T-helper 2 cell (primary cell): ENCODE data around the gene ECSCR.

Experiments
- DNase-seq, 5 experiments: peaks; one replicate each; pipeline versions ENCODE4 v3.0.0 to v3.0.0-alpha.2; 2012 to 2022

ECSCR gene

DNA sequence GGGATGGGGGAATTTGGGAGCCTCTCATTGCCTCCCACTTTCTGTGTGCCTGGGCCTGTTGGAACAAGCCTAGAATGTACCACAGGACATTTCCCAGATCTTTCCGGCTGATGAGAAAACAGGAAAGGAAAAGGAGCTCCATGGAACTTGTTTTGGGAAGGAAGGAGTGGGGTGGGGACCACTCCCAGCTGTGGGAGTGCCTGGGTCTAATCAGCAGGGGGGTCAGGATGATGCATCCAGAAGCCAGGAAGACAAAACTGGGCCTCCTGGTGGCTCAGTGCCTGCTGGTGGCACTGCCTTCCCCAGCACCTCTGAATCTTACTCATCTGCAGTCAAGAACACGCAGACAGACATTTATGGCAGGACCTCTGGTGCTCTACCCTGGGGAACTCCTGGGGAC lies 11.0 kb upstream of the ECSCR start:
- DNase-seq, result no peak

DNA sequence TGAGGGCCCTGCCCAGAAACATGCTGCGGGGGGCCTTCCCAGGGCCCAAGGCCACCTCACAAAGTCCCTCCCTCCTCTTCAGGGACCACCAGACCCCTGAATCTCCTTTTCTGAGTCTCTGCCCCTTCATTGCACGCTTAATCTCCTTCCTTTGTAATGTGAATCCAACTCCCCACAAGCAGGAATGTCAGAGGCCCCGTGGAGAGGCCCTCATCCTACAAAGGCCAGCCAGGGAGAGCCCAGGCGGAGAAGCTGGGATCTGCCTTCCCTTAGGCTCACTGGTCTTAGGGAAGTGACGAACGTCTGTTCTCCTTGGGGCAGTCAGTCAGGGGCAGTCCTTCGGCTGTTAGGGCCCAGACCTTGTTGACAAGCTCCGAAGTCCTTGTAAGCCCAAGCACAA lies 10.6 kb upstream of the ECSCR start:
- DNase-seq, result no peak

DNA sequence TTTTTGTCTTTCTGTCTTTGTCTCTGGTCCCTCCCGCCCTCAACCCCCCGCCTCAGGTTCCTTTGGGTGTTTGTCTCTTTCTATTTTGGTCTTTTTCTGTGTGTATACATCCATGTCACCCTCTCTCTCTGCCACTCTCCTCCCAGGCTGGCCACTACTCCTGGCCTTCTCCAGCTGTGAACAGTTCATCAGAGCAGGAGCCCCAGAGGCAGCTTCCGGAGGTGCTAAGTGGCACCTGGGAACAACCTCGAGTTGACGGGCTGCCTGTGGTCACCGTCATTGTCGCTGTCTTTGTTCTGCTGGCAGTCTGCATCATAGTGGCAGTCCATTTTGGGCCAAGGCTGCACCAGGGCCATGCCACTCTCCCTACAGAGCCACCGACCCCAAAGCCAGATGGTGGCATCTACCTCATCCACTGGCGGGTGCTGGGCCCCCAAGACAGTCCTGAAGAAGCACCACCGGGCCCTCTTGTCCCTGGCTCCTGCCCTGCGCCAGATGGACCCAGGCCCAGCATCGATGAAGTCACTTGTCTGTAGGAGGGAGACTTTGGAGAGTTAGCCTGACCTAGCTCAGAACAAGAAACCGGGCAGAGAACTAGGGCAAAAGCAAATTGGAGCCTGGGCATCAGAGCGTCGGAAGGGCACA lies 10.0 kb upstream of the ECSCR start:
- DNase-seq, result no peak

DNA sequence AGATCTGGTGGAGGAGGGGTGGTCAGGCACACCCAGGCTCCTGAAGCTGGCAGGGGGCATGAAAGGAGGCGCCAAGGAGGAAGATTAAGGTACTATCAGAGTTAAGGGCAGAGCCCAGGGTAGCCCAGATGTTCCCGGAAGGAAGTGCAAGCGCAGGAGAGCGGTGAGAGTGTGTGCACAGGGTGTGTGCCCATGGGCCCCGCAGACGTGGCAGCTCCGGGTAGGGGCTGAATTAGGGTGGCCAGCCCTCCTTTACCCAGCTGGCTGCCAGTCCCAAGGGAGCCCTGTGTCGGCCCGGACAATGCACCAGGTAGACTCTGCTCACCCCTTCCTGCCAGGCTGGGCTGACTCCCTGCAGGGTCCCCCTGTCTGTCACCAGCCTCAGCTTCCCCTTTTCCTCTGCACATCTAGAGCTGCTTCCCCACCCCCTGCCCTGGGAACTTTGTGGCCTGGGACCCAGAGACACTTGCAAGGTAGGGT lies 8.3 kb upstream of the ECSCR start, which contains the start of gene SMIM33:
Gene SMIM33, plus strand, starts transcription at position 184 of the 480 bp plus-strand sequence. Its CDS starts 118 bp downstream, at position 302.
- peak in 3 of 5 experiments; percentile 21 to 71 (median 46) for DNase-seq

DNA sequence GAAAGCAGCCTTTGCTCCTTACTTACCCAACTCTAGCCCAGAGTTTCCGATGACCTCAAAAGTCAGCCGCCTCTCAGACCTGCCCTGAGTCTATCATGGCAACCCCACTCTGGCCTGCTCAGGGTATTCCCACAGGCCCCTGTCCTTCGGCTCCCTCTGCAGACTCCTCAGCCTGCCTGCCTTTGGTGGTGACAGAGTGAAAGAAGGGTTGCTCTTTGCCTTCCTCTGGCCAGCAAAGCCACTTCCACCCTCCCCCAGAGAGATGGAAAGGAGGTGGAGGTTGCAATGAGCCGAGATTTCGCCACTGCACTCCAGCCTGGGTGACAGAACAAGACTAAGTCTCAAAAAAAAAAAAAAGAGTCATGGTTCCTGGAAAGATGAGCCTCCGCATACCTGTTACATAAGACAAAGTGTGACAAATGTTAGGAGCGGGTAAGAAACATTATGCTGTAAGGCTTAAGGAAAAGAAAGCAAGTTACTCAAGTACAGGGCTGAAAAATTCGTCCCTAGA lies 5.9 kb upstream of the ECSCR start:
- no peak for DNase-seq

DNA sequence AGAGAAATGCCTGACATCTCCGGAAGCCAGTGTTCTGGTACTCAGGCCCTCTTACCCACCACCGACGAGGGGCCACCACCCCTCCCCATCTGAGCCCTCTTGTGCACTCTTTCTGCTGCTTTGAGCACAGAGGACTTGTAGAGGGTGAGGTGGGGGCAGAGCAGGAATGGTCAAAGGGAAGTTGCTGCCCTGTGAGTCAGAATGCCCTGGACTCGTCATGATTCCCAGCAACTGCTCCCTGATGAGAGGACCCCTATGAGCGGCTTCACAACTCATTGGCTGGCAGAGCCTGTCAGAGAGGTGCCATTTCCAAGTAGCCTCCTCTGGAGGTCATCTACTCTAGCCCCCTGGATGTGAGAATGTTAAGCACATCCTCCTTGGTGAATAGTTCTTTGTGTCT lies 845 bp downstream of the ECSCR start:
- no peak for DNase-seq

DNA sequence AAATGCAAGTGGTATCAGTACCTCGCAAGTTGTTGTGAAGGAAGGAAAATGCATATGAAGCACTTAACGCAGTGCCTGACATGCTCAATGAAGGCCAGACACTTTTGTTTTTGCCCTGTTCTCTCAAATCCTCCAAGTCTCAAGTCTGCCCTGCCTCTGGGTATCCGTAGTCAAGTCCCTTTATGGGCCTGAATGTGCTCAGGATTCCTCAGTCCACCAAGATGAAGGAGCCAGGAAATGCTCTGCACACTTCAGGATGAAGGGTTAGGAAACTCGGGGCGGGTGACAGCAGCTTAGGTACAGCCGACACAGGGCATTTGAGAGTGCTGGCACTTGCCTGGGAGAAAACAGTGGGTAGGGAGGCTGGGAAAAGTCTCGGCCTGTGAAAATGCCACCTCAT lies 1.4 kb downstream of the ECSCR start:
- DNase-seq, result no peak

DNA sequence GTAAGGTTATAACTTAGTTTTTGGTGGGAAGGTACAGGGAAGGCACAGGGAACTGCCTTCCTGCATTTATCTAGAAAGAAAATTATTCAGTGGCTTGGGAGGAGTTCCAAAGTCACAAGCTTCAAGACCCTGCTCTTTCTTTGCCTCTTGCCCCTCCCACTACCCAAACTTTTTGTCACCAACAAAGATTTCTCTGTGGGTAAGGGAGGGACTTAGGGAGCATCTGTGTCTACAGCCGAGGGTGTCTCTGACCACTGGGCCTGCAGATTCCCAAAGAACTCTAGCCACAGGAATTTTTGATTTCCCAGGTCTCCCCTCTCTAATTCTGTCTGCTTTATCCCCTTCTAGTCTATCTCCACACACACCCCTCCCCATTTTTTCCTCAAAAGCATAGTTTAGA lies 2.1 kb downstream of the ECSCR start:
- peak in 1 of 5 experiments; percentile 44 for DNase-seq

DNA sequence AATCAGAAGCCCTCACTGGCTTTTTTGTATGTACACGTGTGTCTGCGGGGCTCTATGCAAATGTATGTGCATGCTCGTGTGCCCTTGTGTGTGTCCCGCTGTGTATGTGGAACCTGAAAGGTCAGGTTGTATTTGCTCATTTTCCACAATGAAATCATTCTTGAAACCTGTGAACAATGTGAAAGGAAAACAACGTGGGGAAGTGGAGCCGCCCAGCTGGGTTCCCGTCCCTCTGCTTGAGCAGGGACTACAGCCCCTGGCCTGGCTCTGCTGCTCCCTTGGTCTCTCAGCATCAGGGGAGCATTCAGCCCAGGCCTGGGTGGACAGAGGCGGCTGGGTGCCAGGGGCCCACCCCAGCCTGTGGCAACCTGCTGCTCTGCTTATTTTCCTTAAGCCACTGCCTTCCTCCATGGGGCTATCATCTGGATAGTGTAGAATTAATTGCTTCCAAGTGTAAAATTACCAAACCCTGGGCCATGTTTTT lies 3.0 kb downstream of the ECSCR start:
- peak in 2 of 5 experiments; percentile 24 to 47 for DNase-seq

DNA sequence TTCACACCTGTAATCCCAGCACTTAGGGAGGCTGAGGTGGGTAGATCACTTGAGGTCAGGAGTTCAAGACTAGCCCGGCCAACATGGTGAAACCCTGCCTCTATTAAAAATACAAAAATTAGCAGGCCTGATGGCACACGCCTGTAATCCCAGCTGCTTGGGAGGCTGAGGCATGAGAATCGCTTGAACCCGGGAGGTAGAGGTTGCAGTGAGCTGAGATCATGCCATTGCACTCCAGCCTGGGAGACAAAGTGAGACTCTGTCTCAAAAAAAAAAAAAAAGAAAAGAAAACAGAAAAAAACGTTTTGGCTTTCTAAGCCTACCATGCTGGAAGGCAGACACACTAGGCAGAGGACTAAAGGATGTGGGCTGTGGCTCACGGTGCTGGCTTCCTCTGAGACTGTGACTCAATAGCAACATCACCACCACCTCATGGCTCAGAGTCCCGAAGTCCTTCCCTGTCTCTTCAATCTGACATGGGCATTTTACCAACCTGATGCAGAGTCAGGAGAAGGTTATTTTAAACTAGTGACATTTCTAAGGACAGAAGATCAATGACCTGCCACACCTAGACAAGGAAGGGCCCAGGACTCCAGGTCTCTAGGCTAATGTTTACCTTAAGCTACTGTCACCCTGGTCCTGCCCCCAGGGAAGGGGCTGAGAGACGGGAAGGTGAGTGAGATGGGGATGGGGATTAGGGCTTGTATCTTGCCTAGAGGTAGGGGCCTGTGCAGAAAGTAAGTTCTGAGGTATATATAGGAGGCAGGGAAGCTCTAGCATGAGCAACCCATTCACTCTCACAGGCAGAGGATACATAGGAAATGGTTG lies 3.7 kb downstream of the ECSCR start:
- DNase-seq, result peak in 4 of 5 experiments; percentile 61 to 97 (median 76)

DNA sequence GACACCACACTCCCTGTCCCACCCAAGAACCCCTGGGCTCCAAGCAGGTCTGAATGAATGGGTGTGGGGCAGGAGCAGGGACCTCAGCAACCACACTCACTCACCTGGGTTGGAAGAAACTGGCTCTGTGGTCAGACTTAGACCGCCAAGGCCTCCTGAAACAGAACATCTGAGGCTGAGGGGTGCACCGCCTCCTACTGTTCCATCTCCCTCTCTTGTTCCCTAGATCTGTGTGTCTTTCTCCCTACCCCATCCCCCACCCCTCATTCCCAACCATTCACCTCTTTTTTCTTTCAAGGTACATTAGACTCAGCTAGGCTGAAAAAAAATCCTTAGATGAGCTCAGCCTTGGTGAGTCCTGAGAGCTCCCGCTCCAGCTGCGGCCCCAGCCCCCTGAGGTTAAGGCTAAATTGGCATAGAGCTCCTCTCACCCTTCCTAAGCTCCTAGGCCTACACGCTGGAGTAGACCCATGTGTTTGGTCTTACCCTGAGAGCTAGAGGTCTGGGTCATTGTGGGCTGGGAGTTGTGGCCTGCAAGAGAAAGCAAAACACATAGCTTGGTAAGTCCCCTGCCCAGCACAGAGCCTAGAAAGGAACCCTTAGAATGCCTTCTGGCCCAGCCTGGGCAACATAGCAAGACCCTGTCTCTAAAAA lies 4.8 kb downstream of the ECSCR start:
- DNase-seq, result peak in 1 of 5 experiments; percentile 65

DNA sequence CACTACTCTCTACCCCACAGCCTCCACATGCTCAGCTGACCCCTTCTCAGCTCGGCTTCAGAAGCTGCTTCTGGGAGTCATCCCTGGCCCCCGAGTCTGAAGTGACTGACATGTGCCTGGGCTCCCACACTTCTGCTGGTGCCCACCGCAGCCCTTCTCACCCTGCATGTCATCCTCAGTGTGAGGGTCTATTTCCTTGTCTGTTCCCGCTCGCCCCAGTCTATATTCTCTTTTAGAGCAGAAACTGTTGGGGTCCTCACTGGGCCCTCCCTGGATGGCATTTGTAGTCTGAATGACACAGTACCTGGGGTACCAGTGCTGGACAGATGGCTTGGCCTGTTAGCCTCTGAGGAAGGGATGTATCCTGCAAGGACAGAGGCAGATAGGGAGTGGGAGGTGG lies 5.3 kb downstream of the ECSCR start:
- DNase-seq, result no peak

DNA sequence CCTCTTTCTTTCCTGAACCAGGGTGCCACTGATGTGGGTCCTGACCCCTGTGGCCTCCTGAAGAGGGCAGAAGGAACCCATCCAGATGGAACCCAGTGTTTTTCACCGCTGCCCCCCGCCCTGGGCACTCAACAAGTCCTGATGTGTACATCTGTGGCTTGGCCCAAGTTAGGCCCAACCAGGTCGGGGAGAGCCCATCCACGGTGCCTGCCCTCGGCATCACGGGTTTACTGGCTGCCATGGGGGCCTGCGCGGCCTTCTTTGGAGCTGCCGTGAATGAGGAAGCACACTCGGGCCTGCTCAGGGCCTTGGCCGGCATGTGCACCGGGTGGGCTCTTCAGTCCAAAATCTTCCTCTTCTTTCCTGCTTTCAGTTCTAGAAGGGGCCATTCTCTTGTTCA lies 5.8 kb downstream of the ECSCR start:
- no peak for DNase-seq

DNA sequence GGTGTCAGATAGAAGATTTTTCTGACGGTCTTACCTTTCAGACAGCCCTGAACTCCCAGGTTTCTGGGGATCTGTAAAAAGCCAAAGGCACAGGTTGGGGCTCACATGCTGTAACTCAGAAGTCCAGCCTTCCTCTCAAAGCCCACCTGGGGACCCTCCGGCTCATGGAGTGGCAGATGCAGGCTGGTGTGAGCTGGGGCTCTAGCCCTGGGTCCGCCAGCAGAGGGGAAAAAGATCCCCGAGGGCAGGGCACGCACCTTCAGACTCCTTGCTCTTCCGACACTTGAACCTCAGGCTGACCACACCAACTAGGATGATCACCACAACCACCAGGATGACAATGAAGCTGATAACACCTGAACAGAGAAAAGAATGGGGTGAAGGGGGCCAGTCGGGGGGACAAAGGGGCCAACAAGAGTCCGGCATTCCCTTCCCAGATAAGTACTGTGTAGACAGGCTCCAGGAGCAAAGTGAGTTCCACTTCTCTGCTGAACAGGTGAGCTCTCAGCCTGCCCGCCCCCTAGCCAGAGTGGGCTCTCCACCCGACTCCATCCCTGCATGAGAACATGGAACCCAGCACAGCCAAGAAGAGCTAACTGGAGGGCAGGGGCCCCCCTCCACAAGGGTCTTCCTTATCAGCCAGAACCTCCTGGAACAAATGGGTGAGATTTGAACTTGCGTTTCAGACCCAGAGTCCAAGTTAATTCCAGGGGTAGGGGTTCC lies 7.8 kb downstream of the ECSCR start:
- DNase-seq, result no peak

DNA sequence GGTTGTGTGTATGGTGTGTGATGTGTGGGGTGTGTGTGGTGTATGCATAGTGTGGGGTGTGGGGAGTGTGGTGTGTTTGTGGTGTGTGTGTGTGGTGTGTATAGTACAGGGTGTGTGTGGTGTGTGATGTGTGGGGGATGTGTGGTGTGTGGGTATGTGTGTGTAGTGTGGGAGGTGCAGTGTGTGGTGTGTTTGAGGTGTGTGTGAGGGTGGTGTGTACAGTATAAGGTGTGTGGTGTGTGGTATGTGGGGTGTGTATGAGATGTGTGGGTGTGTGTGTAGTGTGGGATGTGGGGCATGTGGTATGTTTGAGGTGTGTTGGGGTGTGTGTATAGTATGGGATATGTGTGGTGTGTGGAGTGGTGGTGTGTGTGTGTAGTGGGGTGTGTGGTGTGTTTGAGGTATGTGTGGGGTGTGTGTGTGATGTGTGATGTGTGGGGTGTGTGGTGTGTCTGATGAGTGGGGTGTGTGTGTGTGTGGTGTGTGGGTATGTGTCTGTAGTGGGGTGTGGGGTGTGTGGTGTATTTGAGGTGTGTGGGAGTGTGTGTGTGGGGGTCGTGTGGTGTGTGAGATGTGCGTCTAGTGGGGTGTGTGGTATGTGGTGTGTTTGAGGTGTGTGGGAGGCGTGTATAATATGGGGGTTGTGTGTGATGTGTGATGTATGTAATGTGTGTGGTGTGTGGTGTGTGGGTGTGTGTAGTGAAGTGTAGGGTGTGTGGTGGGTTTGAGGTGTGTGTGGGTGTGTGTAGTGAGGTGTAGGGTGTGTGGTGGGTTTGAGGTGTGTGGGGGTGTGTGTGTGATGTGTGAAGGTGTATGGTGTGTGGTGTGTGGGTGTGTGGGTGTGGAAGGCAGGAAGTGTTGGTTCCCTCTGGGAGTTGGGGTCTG lies 8.6 kb downstream of the ECSCR start:
- peak in 2 of 5 experiments; percentile 69 to 85 for DNase-seq

DNA sequence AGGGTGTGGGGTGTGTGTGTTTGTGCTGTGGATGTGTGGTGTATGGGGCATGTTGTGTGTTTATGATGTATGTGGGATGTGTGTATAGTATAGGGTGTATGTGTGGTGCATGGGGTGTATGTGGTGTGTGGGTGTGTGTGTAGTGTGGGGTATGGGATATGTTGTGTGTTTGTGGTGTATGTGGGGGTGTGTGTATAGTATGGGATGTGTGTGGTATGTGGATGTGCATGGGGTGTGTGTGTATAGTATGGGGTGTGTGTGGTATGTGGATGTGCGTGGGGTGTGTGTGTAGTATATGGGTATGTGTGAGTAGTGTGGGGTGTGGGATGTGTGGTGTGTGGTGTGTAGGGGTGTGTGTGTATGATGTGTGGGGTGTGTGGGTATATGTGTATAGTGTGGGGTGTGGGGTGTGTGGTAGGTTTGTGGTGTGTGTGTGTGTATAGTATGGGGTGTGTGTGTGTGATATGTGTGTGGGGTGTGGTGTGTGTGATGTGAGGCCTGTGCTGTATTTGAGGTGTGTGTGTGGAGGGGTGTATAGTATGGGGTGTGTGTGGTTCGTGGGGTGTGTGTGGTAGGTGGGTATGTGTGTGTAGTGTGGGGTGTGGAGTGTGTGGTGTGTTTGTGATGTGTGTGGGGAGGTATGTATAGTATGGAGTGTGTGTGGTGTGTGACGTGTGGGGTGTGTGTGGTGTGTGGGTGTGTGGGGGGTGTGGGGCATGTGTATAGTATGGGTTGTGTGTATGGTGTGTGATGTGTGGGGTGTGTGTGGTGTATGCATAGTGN lies 10.5 kb downstream of the ECSCR start:
- DNase-seq, result peak in 1 of 5 experiments; percentile 73

DNA sequence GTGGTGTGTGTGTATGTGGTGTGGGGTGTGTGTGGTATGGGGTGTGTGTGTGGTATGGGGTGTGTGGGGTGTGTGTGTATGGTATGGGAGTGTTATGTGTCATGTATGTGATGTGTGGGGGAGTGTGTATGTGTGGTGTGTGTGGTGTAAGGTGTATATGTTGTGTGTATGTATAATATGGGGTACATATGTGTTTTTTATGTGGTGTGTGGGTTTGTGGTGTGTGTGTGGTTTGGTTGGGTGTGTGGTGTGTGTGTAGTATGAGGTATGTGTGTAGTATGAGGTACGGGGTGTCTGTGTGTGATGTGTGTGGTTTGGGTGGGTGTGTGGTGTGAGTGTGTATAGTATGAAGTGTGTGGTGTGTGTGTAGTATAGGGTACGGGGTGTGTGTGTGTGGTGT lies 11.4 kb downstream of the ECSCR start:
- DNase-seq, result peak in 1 of 5 experiments; percentile 55

DNA sequence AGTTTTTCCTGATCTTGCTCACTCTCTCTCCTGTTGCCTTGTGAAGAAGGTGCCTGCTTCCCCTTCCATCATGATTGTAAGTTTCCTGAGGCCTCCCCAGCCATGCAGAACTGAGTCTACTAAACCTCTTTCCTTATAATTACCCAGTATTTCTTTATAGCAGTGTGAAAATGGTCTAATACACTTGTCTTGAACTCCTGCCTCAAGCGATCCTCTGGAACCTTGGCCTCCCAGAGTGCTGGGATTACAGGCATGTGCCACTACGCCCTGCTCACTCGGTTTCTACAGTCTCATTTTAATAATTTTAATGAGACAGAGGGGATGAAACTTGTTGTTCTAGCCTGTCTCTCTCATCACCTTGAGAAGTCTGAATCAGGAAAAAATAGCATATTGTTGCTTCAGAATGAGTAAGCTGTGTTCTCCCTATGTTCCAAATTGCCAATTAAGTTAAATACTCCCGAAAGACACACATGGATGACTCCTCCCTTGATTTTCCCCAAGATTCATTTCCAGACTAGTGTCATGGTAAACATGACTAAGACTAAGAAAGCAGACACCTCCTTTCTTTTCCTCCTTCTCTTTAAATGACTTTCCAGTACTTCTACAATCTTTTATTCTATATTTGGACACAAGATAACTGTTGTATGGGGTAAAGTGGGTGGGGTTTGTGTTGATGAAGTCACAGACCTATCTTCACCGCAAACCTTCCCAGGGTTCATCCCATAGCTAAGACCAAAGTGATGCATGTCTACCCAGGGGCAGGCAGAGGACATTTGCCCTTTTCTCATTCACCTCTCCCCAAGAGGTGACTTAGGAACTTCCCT lies 15.4 kb downstream of the ECSCR start:
- peak in 1 of 5 experiments; percentile 72 for DNase-seq
